Renal cortex interstitium (tissue), 11 donors: ENCODE measurements around the gene MSGN1. TPM values are rescaled to one million over a fixed set of nuclear protein-coding genes. Genes with fewer than 3 reads are reported as not detected.

Experiments used
- DNase-seq, 11 donors: peaks; one replicate each; pipeline ENCODE4 v3.0.0-alpha.2; 2013; ENCODE audit warnings: low read depth in 9 of 11, low spot score in 4 of 11; ENCODE audit errors: extremely low read depth in 1 of 11
- polyA plus RNA-seq, 3 donors: library from polyadenylated mRNA; unstranded; fragments of 120-200 nt; gene quantifications; one replicate each; pipeline ENCODE4 v1.2.1, GENCODE V29; 2013; ENCODE audit not compliant: insufficient read length in 3 of 3

The MSGN1 gene
- polyA plus RNA-seq, 3 donors = not detected

DNA sequence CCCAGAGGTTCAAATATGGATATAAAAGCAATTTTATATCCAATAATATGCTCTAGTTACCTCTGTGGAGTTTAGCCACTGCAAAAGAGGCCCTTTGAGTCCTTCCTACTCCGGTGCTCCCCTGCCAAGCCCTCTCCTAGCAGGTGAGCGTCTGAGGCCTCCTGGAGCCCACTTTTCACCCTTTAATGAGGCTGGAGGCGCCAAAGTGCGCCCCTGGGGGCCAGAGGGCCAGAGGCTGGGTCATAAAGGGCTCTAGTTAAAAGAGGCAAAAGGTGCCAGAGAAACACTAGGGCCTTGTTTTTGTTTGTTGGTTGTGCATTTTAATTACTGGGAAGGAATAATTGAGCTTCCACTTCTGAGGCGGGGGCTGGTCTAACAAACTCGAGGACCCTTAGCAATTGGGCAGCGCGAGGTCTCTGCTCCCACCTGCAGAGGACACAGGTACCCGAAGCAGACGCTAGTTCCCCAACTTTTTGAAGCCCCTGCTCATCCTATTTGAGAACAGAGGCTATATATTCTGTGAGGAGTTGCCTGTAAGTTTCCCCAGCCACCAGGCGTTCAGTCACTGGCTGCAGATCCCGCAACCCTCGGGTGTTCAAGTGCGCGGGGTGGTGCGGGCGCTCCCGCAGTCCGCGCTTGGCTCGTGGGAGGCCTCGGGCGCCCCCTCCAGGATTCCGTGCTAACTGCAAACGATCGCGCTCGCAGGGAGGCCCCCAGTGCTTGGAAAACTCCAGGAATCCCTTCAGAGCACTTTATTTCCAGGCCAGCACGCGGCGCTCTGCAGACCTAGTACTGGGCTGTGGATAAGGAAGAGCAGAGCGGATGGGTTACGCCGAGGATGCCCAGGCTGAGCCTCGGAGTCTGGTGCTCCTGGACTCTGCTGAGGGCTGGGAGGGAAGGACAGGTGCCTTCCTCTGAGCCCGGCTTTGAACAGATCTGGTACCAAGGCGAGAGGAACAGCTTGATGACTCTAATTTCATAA, 14.1 kb downstream of the MSGN1 start:
- DNase-seq = peak; percentile 41 to 77 (median 69)

DNA sequence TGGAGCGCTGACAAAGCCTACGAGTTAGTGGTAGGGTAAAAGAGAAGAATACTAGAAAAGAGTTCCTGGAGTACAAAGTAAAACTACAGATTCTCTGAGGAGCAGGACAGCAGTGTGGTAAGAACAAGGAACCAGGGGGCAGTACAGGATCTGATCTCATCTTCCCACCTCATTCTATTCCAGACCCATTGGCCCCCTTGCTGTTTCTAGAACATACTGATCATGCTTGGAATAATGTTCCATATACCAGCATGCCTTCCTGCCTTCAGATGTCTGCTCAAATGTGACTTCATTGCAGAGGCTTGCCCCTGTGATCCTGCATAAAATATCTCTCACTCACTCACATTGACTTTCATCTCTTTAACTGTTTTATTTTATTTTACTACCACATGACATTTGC, 19.3 kb downstream of the MSGN1 start:
- DNase-seq = no peak

DNA sequence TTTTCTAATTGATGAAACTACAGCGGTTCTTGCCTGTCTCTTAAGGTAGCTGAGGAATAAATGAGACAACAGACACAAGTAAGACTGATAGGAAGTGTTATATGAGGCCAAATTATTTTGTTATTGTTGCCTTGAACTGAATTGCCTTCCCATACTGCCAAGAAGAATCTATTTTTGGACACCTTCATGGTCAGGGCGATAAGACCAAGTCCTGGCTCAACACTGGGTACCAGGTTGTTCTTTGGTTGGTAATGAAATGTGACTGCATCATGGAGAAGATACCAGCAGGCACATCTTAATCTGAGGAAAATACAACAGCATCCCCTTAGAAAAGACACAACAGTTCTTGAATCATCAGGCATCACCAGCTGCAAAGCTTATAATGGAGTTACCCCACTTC, 23.7 kb downstream of the MSGN1 start:
- DNase-seq = no peak

DNA sequence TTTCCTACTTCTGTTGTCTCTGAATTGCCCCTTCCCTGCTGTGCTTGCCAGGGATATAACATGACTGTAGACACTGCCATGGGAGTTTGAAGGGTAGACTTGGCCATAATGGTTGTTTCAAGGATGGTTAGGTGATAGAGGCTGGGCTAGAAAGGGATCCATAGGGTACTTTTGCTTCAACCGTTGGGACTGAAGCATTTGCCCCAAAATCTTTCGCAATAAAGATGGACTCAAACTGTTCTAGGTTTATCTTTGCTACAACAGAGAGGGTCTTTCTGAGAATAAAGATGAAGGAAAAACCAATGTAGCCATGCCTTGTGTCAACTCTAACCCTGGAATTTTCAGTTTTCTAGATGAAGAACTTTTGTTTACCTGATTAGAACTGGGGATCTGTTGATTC, 27.2 kb downstream of the MSGN1 start:
- no peak for DNase-seq

DNA sequence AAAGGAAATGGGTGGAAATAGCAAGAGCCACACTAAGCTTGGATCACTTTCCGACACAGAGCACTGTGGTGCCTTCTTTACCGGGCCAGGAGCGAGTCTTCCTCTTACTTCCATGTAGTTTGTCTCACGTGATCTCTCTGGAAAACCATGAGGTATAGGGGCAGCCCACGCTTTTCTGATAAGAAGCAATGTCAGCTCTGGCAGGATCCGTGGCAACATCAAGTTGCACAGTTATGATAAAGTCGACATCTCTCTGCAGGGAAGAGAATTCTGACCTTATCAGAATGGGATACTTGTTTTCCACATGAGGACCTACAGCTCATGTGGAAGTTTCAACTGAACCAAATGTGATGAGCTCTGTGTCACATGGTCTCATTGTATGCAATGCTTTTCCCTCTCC, 29.5 kb downstream of the MSGN1 start:
- no peak for DNase-seq

DNA sequence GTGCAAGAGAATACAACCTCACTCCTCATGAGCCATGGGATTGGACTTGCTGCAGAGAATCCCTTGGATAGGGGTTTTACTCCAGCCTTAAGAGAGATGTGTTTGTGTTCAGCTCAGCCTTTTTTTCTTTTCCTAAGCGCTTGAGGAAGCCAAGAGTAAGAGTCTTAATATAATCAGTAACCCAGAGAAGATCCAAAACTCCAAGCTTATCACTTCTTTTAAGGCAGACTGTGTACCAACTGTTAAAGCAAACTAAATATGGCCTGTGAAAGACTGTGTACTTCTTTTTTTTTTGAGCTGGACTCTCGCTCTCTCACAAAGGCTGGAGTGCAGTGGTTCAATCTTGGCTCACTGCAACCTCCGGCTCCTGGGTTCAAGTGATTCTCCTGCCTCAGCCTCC, 30.4 kb downstream of the MSGN1 start:
- DNase-seq = no peak

DNA sequence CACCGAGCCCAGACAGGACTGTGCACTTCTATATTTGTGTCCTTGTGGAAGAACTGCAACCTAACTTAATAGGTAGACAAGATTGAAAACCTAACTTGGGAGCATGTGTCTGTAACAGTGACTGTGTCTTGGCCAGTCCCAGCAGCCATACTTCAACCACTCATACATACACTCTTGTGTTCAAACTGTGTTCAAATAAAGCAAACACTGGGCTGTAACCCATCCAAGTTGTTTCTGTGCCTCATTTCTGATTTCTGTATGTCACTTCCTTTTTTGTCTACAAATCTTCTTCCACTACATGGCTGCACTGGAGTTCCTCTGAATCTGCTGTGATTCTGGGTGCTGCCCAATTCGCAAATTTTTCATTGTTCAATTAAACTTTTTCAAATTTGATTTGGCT, 31.0 kb downstream of the MSGN1 start:
- no peak for DNase-seq

DNA sequence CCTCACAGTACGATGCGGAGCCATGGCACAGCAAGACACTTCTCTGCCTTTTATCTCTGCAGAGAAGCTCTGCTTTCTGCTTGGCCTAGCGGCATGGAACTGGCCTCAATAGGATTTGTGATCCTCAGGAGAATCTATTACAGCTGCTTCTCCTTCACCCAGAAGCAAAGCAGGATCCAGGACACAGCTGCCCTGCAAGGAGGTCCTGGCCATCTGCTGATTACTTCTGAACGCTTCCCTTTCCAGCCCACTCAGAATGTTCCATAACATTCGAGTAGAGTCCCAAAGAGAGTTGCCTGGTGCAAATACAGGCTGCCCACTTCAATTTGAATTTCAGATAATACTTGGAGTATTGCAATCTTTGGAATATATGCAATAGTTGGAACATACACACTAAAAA, 33.0 kb downstream of the MSGN1 start:
- no peak for DNase-seq

DNA sequence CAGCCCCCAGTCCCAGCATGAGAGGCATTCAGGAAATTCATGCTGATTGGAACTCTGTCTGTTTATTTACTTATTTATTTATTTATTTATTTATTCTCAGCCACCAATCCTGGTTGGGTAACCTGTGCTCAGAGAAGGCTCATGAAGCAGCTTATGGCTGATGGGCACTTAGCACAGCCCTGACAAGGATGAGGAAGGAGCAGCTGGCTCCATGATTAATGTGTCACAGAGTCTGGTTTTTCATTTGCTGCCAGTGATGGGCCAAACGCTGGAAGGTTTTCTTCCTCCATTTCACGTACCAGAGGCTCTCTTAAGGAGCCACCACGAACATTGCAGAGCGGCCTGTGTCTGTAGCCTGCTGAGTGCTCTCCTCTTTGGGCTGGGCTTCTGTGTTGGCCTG, 33.9 kb downstream of the MSGN1 start:
- no peak for DNase-seq

DNA sequence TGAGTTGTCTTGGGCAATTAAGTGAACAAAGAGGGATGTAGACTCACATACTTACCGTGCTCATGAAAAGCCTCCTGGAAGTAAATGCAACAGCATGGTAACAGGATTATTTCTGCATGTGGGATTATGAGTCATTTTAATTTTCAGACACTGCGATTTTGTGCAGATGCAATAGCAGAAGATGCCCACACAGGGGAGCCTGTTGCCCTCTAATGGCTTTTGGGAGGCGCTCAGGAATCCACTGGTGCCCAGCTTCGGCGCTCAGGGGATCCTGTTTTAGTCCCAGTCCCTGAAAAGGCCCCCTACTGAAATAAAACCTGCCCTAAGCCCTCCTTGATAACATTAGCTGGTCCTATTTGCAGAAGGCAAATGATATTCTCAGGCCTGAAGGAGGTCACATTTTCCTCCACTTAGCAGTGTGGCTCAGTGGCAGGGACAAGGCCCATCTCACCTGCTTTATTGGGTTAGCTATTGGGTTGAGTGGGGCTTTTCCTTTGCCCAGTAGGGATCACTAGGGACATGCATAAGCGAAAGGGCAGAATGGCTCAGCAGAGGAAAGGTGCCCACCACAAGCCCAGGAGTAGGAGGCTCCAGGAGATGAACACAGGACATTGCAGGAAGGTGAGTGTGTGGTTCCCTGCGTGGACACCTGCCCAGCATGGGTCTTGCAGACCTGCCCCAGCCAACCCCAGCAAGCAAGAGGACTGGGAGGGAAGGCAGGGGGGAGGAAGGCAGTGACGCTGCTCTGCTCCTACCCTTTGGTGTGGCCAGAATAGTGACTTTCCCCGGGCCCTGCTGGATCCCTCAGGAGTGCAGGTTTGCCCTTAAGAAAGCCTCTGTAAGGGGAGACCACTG, 35.7 kb downstream of the MSGN1 start:
- peak in 7 of 11 donors; percentile 9 to 30 (median 17) for DNase-seq

DNA sequence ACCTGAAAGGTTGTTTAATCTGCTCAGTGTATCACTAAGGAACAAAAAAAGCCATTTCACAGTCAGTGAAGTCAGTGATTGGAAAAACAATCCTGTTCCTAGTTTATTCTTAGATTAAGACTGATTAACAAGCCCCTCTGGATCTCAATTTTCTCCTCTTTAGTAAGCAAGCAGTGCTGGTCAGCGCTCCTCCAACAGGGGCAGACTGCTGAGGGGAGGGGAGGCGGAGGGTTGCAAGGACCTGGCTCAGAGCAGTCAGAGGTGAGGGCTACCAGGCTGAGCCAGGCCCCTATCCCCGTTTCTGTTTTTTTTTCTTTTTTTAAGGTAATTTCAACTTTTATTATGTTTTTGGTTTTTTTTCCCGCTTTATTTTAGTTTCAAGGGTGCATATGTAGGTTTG, 37.5 kb downstream of the MSGN1 start:
- no peak for DNase-seq

DNA sequence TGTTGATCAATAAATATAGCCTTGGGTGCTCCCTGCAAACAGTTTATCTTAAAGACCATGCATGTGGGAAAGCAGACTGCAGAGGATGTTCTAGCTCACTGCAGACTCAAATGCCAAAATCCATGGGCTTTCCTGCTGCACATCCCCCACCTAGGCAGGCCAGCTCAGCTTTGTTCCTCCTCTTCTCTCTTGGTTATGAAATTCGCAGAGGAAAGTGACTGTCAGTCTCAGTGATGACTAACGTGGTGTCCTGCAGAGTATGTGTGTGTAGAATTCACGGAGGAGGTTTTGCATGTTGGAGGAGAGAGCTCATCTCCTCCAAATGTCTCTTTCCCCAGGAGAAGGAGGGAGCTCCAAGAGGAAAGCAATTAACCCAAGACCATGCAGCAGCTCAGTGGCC, 40.8 kb downstream of the MSGN1 start:
- DNase-seq = no peak

DNA sequence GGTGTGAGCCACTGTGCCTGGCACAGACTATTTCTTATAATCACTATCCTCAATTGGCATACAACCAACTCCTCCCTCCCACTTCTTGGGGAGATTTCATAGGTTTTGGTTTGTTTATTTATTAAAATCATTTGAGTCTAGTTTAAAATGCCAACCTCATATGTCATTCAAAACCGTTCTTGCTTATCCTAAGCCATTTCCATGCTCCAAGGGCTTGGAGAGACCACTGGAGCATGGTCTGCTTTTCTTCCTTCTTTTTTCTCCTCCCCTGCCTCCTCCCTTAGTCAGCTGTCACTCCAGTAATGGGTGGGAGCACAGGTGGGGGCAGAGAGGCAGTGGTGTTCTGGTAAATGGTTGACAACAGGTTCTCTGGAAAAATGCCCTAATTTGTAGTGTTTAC, 41.8 kb downstream of the MSGN1 start:
- DNase-seq = no peak

DNA sequence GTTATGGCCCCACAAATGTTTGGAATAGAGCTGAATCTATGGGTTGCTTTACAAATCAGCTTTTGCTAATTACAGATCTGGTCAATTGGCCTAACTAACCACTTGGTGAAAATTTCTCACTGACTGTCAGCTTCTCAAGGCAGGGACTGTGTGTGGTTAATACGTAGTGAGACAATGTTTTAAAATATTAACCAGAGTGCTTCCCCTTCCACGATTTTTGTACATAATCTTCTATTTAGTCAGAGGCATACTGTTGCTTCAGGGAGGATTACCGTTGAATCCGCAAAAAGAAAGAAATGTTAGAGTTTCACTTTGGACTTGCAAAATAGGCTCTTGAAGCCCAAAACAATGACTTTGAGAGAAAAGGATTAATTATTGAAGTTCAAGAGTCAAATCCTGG, 47.3 kb downstream of the MSGN1 start:
- no peak for DNase-seq

DNA sequence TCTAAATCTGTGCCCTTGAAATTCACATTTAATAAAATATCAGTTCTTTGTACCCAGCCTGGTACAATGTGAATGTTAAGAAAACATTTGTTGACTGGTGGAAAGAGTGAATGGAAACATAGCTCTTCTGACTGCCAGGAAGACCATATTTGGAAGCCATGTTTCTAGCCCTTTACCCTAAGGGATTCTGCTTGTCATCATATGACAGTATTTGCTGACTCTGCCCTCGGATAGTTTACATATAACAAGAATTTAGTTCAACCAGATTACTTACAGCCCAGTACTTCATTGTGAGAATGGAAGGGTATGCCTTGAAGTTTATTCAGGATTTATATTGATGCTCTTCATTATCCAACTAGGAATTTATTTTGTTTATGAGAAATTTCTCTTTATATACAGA, 48.4 kb downstream of the MSGN1 start:
- DNase-seq = no peak

DNA sequence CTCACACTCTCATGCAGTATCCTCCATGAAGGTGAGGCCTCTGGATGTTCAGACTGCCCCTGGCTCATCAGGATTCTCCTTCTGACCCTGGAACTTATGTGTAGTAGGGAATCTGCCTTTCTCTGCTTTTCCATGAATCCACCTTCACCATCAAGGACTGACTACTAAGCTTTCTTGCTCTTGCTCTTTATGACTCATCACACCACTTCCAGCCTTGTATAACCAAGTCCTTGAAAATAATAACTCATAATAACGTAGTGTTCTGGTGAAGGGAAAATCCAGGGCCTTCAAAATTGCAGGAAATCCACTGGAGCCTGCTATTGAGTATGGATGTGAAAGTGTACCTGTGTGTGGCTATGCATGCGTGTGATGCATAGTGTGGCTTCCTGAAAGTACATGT, 50.9 kb downstream of the MSGN1 start:
- DNase-seq = no peak
